NCI-H2029 (cell line): ENCODE results near the gene TEKT3.
A peak's percentile ranks its signal among the peaks of the same experiment; 100 is the strongest.

Source experiments
- DNase-seq: peaks from one replicate; lab custom pipeline; 2025; lab: John Stamatoyannopoulos, UW

Gene TEKT3

GRCh38 chr17:15265131-15265530 is 76.3 kb downstream of the TEKT3 start, which contains the start of gene PMP22:
TSS of gene PMP22 (minus strand) at chr17:15265326. CDS start at chr17:15260727, 4,599 bp downstream.
- DNase-seq = no peak

- peak; percentile 37 for DNase-seq
Observed at GRCh38 chr17:15264542-15264941, 76.9 kb downstream of the TEKT3 start.

GRCh38 chr17:15263680-15264079 is 77.7 kb downstream of the TEKT3 start:
- DNase-seq = no peak

- DNase-seq = no peak
Observed at GRCh38 chr17:15263206-15263579, 78.2 kb downstream of the TEKT3 start.

GRCh38 chr17:15262291-15263205 is 78.8 kb downstream of the TEKT3 start:
- DNase-seq = no peak

- DNase-seq = no peak
Observed at GRCh38 chr17:15261802-15262290, 79.6 kb downstream of the TEKT3 start.

- no peak for DNase-seq
Observed at GRCh38 chr17:15261258-15261801, 80.1 kb downstream of the TEKT3 start.

GRCh38 chr17:15260376-15261257 is 80.8 kb downstream of the TEKT3 start:
- DNase-seq = peak; percentile 7

GRCh38 chr17:15257796-15258512 is 83.4 kb downstream of the TEKT3 start:
- DNase-seq = no peak

- DNase-seq = peak; percentile 41
Observed at GRCh38 chr17:15257258-15257788, 84.1 kb downstream of the TEKT3 start.

- DNase-seq = no peak
Observed at GRCh38 chr17:15256689-15257088, 84.7 kb downstream of the TEKT3 start.

GRCh38 chr17:15255713-15256454 is 85.5 kb downstream of the TEKT3 start:
- DNase-seq = no peak
